GM18951 (cell line): ENCODE results near the gene ZDHHC16.
"Not testable (repeated sequence)": the region's sequence is repeated elsewhere in the genome, so short reads cannot be mapped to it uniquely, and the experiment has no call there.

Source experiments
- POLR2A ChIP-seq: IDR thresholded peaks from 4 replicates; pipeline ENCODE4 v1.6.1; 2011; ENCODE audit warnings: mild to moderate bottlenecking; ENCODE audit not compliant: insufficient read length, insufficient read depth; ENCODE audit errors: extremely low read depth
- in situ Hi-C: fragments of 300-500 bp; cut with MboI; formaldehyde crosslinking; loops from one replicate; pipeline ENCODE4 v1.12.0; 2022; ENCODE audit warnings: low sequenced_read_pairs, mixed read lengths, inconsistent platforms; ENCODE audit not compliant: unreplicated experiment

ZDHHC16 gene

GRCh38 chr10:97451605-97452004 is 5.6 kb downstream of the ZDHHC16 start:
- in situ Hi-C loops = no loop called here

GRCh38 chr10:97452352-97452751 is 6.4 kb downstream of the ZDHHC16 start:
- TF ChIP-seq POLR2A = no peak
- in situ Hi-C loops = no loop called here

More at GRCh38 chr10:97451605-97452004, 5.6 kb downstream of the ZDHHC16 start:
- TF ChIP-seq POLR2A = no peak

GRCh38 chr10:97454330-97455036 is 8.5 kb downstream of the ZDHHC16 start:
- in situ Hi-C loops = no loop called here
- TF ChIP-seq POLR2A = no peak

- TF ChIP-seq POLR2A = peak; percentile 18
- in situ Hi-C loops = no loop called here
Observed at GRCh38 chr10:97456034-97456685, 10.2 kb downstream of the ZDHHC16 start.

GRCh38 chr10:97456686-97457065 is 10.7 kb downstream of the ZDHHC16 start:
- in situ Hi-C loops = no loop called here
- no peak for TF ChIP-seq POLR2A

GRCh38 chr10:97459111-97459510 is 13.1 kb downstream of the ZDHHC16 start:
- in situ Hi-C loops = no loop called here
- TF ChIP-seq POLR2A = no peak

- no peak for TF ChIP-seq POLR2A
- in situ Hi-C loops = no loop called here
Observed at GRCh38 chr10:97459933-97460332, 14.0 kb downstream of the ZDHHC16 start.

GRCh38 chr10:97462309-97462708 is 16.3 kb downstream of the ZDHHC16 start:
- TF ChIP-seq POLR2A = no peak
- in situ Hi-C loops = no loop called here

- no peak for TF ChIP-seq POLR2A
- in situ Hi-C loops = no loop called here
Observed at GRCh38 chr10:97463363-97464132, 17.6 kb downstream of the ZDHHC16 start.

- TF ChIP-seq POLR2A = no peak
- in situ Hi-C loops = no loop called here
Observed at GRCh38 chr10:97464226-97464625, 18.3 kb downstream of the ZDHHC16 start.

- no peak for TF ChIP-seq POLR2A
- in situ Hi-C loops = no loop called here
Observed at GRCh38 chr10:97465982-97466381, 20.0 kb downstream of the ZDHHC16 start.

- in situ Hi-C loops = no loop called here
- TF ChIP-seq POLR2A = no peak
Observed at GRCh38 chr10:97466755-97467154, 20.8 kb downstream of the ZDHHC16 start.

GRCh38 chr10:97468162-97468561 is 22.2 kb downstream of the ZDHHC16 start:
- in situ Hi-C loops = no loop called here

GRCh38 chr10:97468781-97469180 is 22.8 kb downstream of the ZDHHC16 start:
- in situ Hi-C loops = not testable (repeated sequence)

More at GRCh38 chr10:97468162-97468561, 22.2 kb downstream of the ZDHHC16 start:
- no peak for TF ChIP-seq POLR2A

GRCh38 chr10:97474918-97475317 is 28.9 kb downstream of the ZDHHC16 start:
- no peak for TF ChIP-seq POLR2A
- in situ Hi-C loops = no loop called here
